Osteocyte (in vitro differentiated cells): Measurements from ENCODE around the gene MRPL10. TPM values are rescaled to one million over a fixed set of nuclear protein-coding genes. Genes with fewer than 3 reads are reported as not detected.

Source experiments
- DNase-seq: peaks from one replicate; pipeline ENCODE4 v3.0.0; 2021; ENCODE audit warnings: mixed read lengths; ENCODE audit not compliant: unreplicated experiment; ENCODE audit errors: extremely low spot score
- H3K27ac Mint-ChIP-seq: one replicate; pipeline ENCODE4 v1.8.0; 2021; ENCODE audit warnings: mild to moderate bottlenecking, mixed read lengths; ENCODE audit not compliant: unreplicated experiment
- H3K27me3 Mint-ChIP-seq: one replicate; pipeline ENCODE4 v1.8.0; 2021; ENCODE audit warnings: mixed read lengths; ENCODE audit not compliant: unreplicated experiment
- H3K36me3 Mint-ChIP-seq: one replicate; pipeline ENCODE4 v1.8.0; 2021; ENCODE audit warnings: mixed read lengths; ENCODE audit not compliant: unreplicated experiment
- H3K4me1 Mint-ChIP-seq: one replicate; pipeline ENCODE4 v1.8.0; 2021; ENCODE audit warnings: mixed read lengths; ENCODE audit not compliant: unreplicated experiment
- H3K4me3 Mint-ChIP-seq: one replicate; pipeline ENCODE4 v1.8.0; 2021; ENCODE audit warnings: mild to moderate bottlenecking, moderate library complexity, mixed read lengths; ENCODE audit not compliant: unreplicated experiment
- H3K9me3 Mint-ChIP-seq: one replicate; pipeline ENCODE4 v1.8.0; 2021; ENCODE audit warnings: mixed read lengths; ENCODE audit not compliant: unreplicated experiment
- CTCF ChIP-seq: fragments of 200-600 bp; sonication (generic); IDR thresholded peaks from 2 replicates; pipeline ENCODE4 v1.5.0; 2021; ENCODE audit warnings: antibody characterized with exemption, mild to moderate bottlenecking, moderate library complexity
- total RNA-seq: library from RNA; stranded (reverse); gene quantifications from 2 replicates; pipeline ENCODE4 v1.2.1, GENCODE V29; 2021

Gene MRPL10
- total RNA-seq, 1 donor from 2014 or later = 41.8 TPM

- no peak for TF ChIP-seq CTCF
- Mint-ChIP-seq H3K4me1 (peaks cover 21% of the 10 kb centered on the region), H3K9me3 (no peaks in the 10 kb centered on the region), H3K36me3 (peaks cover 42% of the 10 kb centered on the region), H3K27ac (no peak overlapping the region), H3K27me3 (no peaks in the 10 kb centered on the region), H3K4me3 (no peak overlapping the region)
- DNase-seq = no peak
Observed at GRCh38 chr17:47812146-47812920, 19.0 kb downstream of the MRPL10 start.

- no peak for DNase-seq
- TF ChIP-seq CTCF = no peak
- H3K9me3 Mint-ChIP-seq = no peaks in the 10 kb centered on the region
- H3K27me3 Mint-ChIP-seq = no peaks in the 10 kb centered on the region
- peaks cover 21% of the 10 kb centered on the region for H3K4me1 Mint-ChIP-seq
- peak overlapping the region; percentile 35 for H3K27ac Mint-ChIP-seq
- peaks cover 41% of the 10 kb centered on the region for H3K36me3 Mint-ChIP-seq
- H3K4me3 Mint-ChIP-seq = no peak overlapping the region
Observed at GRCh38 chr17:47811709-47812108, 19.6 kb downstream of the MRPL10 start.

- Mint-ChIP-seq H3K36me3 (peaks cover 40% of the 10 kb centered on the region), H3K4me3 (no peak overlapping the region), H3K27ac (peak overlapping the region; percentile 35)
Observed at GRCh38 chr17:47810901-47811635, 20.3 kb downstream of the MRPL10 start.

GRCh38 chr17:47810200-47810821, 21.0 kb downstream of the MRPL10 start:
- TF ChIP-seq CTCF = no peak
- Mint-ChIP-seq H3K27me3 (peaks cover 2% of the 10 kb centered on the region), H3K36me3 (peaks cover 37% of the 10 kb centered on the region), H3K27ac (peak overlapping the region; percentile 67), H3K4me3 (no peak overlapping the region), H3K9me3 (no peaks in the 10 kb centered on the region), H3K4me1 (peaks cover 21% of the 10 kb centered on the region)
- DNase-seq = no peak

More at GRCh38 chr17:47810901-47811635, 20.3 kb downstream of the MRPL10 start:
- DNase-seq = no peak
- Mint-ChIP-seq H3K4me1 (peaks cover 21% of the 10 kb centered on the region), H3K9me3 (no peaks in the 10 kb centered on the region), H3K27me3 (no peaks in the 10 kb centered on the region)
- TF ChIP-seq CTCF = no peak
